GM18520 (cell line): ENCODE measurements around the gene MBOAT1.

ENCODE experiments used
- ATAC-seq: cut with Tn5 transposase; IDR thresholded peaks from one replicate; pipeline ENCODE4 v1.9.1; 2021; ENCODE audit not compliant: unreplicated experiment

The MBOAT1 gene

DNA sequence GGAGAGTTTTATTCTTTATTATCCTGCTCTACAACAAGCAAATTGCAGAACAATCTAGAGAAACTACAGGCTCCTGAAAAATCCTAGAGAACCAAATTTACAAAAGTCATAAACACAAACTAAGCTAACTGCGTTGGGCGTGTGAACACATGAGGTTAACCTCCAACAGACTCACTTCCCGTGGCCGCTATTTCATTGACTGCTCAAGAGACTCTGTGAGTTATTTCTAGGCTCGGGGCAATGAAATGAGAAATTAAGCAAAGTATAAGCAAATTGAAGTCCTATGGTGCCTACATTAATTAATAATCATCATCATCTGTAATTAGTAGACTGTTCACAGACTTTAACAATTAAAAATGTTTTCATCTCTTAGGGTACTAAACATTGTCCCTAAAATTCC, 100.0 kb downstream of the MBOAT1 start:
- no peak for ATAC-seq

DNA sequence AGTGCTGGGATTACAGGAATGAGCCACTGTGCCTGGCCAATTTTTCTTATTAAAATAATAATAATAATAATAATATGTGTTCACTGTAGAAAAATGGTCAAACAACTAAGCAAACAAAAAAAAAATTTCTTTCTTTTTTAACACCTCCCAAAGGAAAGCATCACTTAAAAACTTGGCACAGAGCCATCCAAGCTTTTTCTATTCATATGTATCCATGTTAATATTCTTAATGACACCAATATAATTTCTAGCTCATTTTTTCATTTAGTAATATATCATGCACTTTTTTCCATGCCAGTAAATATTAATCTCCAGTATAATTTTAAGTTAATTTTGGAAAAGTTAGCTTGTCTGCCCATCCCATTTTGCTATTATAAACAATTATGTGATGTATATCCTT, 101.8 kb downstream of the MBOAT1 start:
- ATAC-seq = no peak

DNA sequence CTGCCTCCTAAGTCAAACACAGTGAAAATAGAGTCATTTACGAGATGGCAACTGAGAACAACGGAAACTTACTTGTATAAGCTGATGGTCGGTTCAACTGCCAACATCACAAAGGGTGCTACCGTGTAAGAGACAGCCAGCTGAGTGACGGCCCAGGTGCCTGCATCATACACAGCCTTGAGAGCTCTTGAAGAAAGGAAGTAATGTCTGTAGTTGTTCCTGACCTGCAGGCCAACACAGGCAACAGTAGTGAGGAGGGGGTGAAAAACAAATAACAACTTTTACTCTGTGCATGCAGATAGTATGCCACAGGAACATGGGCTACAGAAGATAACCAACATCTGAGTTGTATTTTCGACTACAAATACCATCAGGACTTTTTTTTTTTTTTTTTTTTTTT, 102.7 kb downstream of the MBOAT1 start:
- ATAC-seq = no peak

DNA sequence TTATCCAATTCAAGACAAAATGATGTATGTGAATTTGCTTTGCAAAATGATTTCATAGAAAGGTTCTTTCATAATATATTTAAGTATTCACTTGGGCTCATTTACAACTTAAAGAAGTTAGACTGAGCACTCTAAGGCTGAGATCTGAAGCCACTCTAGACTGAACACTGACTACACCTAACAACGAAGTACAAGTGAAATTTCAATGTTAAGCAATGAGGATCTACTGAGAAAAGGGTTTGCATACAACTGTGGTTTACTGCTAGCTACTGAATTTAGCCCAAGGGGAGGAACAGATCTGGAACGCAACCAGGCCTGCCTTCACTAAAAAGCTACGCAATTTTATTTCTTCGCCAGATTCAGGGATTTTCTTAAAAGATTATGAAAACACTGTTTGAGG, 106.4 kb downstream of the MBOAT1 start:
- no peak for ATAC-seq

DNA sequence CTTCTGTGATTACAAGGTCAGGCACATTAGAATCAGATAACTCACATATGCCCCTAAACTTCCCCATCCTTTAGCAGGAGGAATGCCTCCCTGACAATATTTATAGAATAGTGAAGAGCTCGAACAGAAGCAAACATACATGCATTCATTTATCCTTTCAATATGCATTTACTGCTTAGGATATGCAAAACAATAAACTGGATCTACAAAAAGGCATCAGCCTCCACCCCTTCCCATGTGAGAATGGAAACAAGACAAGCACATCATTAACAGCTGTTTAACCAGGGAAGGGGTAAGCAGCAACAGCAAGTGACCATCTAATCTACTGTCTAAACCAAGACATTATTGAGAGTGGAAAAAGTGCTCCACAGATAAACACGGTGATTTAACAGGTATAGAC, 107.6 kb downstream of the MBOAT1 start:
- ATAC-seq = no peak

DNA sequence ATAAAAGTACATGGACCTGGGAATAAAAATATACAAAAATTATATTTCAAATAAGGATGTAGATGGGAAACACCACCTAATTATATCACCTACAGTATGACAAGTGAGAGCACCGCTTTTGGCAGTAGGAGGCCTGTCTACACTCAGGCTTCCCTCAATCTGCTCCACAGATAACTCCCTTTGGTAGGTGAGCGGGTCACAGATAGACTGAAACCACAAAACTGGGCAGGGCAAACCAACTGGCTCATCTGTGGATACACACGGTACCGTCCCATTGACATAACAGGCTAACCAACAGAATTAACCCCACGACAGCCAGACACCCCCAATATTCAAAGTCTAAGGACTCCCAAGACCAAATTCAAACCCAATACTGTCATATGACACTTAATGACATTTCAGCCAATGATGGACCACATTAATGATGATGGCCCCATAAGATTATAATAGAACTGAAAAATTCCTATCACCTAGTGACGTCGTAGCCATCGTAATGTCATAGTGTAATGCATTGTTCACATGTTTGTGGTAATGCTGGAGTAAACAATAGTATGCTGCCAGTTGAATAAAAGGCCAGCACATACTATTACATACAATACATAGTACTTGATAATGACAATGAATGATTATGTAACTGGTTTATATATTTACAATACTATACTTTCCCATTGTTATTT, 109.7 kb downstream of the MBOAT1 start:
- ATAC-seq = no peak

DNA sequence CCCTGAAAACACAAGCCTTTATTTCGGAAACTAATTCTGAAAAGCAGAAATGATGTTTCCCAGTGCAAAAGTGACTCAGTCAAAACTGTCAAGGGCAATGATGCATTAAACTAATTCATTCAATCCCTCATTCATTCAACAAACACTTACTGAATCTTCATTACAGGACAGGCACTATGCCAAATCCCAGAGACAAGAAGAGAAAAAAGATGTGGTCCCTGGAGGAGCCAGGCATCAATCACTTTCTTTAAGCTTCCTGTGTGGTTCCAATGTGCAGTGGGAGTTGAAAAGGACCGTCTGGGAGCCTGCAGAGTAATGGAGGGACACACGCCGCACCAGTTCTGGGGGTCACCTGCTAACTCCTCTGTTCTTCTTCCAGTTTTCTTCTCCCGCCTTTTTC, 113.1 kb downstream of the MBOAT1 start:
- no peak for ATAC-seq

DNA sequence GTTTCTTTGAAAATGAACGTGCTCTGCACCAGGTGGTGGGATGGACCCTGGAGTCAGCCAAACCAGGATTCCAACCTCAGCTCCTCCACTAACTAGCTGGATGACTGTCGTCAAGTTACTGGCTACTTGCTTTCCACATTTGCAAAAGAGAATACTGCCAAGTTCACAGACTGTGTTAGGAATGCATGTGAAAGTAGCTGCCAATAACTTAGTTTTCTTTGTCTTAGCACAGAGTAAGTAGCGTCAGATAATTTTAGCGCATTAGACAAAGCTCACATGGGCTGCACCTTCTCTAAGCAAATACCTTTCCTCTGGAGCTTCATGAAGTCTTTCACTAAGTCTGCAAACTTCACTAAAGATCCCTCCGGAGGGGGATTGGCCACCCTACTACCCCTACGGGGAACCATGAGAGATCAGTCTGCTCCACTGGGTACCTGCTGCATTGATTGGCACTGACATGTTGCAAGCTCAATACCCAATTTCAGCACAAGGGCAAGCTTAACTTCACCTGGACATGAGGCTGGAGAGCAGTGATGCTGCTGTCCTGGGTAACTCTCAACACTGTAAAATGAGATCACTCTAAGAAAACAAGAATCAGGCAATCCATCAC, 113.9 kb downstream of the MBOAT1 start:
- ATAC-seq = no peak

DNA sequence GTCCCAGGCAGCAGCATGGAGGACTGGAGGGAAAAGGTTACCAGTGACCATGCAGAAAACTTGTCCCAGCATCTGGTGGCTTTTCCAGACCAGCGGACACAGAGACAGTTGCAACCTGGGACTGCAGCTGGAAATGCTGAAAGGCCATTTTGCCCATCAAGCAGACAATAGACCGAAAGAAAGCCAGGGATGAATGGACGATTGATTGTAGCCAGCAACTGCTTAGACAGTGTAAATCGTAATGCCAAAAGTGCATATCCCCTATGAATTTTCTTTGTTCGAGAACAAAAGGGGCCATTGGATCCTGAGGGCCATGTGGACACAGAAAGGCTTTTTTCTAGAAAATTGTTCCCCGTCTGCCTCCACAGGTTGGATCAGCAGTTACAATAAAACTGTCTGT, 115.7 kb downstream of the MBOAT1 start:
- ATAC-seq = no peak

DNA sequence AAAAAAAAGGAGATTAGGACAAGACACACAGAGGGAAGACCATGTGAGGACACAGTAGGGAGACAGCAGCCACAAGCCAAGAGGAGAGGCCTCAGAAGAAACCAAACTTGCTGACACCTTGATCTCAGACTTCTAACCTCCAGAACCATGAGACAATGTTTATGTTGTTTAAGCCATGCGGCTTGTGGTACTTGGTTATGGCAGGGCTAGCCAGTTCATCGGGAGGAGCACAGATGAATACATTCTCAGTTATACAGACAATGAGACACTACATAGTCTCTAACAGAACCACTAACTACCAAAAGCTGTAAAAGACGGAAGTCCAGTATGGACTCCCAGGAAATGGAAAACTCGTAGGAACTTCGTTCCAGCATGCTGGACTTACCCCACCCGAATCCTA, 116.8 kb downstream of the MBOAT1 start:
- no peak for ATAC-seq

DNA sequence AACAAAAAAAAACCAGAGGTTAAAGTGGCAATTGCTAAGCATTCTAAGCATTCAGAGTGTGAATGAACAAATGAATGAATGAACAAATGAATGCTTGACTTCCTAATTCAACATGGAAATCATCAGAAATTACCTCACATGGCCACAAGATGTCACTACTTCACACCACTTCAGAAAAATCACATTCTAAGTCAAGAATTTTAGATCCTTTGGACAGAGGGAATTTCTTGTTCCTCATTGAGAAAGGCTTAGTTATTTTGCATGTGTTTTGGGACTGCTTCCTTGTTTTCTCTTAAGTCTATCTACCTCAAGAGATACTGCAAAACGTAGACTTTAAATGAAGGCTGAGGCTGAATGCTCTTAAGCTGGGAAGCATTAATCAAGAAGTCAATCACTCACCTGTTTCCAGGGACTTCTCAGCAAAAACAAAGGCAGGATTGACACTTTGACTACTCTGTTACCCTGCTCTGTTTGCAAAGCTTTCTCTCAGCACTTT, 120.2 kb downstream of the MBOAT1 start:
- no peak for ATAC-seq

DNA sequence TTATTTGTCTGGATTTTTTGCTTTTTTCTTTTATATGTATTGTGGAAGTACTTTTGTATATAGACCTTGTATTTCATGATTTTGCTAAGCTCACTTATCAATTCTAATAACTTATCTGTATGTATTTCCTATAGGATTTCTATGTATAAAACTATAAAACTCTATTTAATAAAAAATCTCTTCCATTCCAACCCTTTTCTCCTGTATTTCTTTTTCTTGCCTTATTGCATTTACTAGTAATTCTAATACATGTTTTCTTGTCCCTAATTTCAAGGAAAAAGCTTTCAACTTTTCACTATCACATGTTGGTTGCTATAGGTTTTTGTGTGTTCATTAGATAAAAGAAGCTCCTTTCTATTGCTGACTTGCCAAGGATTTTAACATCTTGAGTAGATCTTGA, 125.3 kb downstream of the MBOAT1 start:
- no peak for ATAC-seq

DNA sequence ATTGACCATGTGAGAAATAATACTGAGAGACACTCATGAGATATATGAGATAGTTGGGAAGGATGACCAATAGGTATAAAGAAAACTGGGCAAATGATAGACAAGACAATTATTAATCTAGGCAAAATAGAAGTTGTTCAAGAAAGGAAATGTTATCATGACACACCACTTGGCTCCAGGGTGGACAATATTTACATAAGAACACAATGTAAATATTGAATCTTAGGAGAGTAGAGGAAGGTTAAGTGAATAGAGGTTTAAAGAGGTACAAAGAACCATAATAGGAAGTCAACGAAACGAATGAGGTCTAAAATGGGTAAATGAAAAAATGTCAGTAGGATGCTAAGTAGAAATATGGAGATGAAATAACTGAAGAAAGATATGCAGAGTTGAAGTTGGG, 126.5 kb downstream of the MBOAT1 start:
- no peak for ATAC-seq

DNA sequence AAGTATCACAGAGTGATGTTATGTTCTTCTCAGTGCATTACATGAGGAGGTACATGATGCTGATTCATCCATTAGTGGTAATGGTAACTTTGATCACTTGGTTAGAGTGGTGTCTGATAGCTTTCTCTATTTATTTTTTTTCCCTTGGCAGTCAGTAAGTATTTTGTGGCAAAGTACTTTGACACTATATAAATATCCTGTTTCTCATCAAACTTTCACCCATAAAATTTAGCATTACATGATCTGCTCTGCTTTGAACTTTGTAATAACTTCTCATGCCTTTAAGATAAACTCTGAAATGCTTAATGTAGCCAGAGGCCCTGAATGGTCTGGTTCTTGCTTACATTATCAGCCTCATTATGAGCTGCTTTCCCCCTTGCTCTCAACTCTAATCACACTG, 127.9 kb downstream of the MBOAT1 start:
- no peak for ATAC-seq

DNA sequence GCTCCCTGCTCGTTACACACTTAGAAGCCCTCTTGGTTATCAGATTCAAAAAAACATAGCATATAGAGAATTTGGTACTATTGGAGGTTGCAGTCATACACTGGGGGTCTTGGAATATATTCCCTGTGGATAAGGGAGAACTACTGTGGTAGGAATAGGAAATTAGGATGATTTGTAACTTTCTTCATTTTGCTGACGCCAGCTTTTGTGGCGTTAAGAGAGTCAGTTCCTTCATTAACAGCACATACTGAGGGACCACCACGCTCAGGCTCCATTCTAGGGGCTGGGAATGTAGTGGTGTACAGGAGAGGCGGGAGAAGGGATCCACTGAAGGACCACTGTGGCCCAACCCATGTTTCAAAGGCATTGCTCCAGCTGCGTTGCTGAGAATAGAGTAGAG, 140.3 kb downstream of the MBOAT1 start:
- ATAC-seq = no peak

DNA sequence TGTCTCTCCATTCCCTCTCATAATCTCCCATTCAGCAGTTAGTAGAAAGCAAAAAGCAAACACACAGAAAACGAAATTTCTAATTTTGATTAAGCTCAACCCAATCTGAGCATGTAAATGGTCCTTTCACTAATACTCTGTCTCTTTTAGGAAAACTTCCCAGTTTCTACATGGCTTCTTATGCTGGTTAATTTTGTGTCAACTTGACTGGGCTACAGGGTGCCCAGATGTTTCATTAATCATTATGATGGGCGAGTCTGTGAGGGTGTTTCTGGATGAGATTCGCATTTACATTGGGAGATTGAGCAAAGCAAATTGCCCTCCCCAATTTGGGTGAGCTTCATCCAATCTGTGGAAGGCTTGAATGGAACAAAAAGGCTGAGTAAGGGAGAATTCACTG, 142.2 kb downstream of the MBOAT1 start:
- ATAC-seq = no peak

DNA sequence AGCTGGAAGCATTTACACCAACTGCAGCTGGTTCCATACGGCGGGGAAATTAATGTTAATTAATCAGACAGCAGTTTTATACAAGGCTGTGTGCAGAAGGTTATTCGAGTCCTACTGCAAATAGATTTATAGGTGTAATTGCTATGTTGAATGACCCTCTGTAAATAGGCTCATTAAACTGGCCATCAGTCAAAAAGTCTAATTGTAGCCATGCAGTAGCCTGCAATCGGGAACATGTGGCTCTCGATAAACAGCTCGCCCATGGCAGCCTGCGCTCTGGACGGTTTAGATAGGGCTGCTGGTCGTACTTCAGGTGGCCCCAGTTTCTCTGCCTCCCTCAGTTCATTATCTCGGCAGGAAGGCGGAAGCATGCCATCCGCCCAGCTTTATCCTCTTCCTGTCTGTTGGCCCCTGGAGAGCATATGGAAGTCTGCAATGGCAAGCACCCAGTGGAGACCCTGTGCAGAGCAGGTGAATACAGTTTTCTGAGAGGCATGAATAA, 143.2 kb downstream of the MBOAT1 start:
- no peak for ATAC-seq

DNA sequence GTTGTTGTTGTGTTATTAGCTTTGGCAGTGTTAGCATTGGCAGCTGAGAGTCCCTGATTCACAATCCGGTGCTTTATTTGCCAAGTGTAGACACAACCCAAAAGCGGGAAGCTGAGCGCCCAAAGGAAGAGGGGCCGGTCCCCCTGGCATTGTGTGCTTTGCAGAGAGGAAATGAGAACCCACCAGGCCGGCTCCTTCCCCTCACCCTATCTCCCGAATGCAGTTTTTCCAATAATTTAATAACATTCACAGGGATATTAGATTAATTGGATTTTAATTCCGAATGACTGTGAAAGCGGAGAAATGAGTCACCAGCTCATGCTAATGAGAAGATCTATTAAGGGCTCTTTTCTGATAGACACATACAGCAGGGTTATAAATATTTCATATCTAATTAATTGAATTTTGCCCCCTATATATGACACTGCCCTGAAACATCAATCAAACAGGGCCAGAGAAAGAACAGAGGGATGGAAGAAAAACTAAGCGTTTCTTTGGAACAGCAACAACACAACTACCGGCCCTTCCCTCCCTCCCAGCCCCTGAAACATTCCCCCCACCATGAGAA, 143.8 kb downstream of the MBOAT1 start:
- no peak for ATAC-seq

DNA sequence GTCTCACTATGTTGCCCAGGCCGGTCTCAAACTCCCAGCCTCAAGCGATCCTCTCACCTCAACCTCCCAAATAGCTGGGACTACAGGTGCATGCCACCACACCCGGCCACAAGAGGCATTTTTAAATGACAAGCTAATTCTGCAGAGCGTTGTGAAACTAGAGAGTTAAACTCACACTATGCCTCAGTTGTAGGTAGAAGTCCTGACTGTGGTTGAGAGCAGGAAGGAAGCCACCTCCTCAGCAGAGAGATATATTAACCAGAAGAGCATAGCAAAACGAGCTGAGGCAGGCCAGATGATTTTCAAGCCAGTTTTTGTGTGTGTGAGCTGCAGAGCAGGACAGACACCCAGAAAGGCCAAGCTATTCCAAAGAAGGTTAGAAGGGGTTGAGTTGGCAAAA, 150.3 kb downstream of the MBOAT1 start:
- ATAC-seq = no peak

DNA sequence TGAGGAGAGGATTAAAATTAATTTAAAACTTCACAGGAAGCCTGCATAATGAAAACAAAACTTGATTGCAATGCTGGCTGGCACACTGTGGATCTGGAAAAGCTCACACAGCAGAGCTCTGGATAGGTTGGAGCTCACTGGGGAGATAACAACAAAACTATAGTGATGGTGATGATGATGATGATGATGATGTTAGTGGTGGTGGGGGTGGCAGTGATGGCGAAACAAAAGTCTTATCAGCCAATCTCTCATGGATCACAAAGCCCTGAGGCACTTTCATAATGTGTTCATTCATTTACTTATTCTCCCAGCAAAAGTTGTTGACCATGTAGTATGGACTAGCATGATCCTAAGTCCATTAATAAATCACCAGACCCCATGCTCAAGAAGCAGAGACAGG, 152.0 kb downstream of the MBOAT1 start:
- no peak for ATAC-seq

DNA sequence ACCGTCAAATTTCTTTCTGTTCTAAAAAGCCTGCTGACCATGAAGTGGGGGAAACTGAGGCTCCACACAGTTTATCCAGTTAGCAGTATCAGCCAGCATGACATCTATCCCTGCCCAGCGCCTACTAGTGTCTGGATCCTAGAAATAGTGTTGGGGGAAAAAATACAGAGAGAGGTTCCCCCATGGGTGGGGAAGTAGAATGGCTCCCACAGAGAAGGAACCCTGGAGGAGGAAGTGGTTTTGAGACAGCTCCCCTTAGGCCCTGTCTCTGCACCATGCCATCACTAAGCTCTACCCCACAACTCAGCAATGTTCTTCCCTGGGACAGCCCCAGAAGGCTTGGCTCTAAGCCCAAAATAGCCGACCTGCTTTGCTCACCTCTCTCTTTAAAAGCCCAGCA, 153.4 kb downstream of the MBOAT1 start:
- no peak for ATAC-seq

DNA sequence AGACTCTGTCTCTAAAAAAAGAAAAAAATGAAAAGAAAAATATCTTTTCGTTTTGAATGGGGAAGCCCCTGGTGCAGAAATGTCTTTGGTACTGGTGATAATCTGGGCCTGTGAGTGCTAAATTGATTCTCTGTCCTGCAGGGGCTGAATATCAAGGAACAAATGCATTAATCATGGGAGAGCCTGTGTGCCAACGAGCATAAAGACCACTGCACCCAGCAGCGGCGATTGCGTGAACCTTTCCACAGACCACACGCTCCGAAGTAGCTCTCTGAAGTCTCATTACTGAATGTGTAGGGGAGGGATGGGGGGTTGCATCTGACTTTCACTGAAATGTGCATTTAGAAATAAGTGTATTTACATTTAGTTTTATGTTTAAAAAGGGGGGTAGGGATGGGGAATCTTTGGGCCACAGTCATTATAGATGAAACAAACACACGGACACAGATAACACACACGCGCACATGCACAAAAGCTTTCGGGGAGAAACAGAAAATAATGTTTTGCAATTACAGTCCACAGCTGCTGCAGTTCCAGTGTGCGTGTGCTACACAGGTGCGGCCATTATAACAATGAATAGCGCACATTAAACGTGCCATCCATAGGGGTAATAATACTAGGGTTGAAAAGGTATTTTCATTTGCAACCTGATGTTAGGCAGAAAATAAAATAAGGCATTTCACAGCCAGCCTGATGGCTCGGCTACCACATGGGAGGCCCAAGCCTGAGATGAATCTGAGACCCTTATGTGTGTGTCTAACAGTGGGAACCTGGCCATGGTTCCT, 154.0 kb downstream of the MBOAT1 start:
- no peak for ATAC-seq
